Measurements from ENCODE around the gene P4HA2. TPM values are rescaled to one million over a fixed set of nuclear protein-coding genes. Genes with fewer than 3 reads are reported as not detected.

P4HA2 gene
- total and polyA plus RNA-seq, 9 of the 15 experiments (the other 6 are each of a cell fraction or from before 2014, with no cell fraction given), result 9.6 to 50.0 (median 12.7) TPM

DNA sequence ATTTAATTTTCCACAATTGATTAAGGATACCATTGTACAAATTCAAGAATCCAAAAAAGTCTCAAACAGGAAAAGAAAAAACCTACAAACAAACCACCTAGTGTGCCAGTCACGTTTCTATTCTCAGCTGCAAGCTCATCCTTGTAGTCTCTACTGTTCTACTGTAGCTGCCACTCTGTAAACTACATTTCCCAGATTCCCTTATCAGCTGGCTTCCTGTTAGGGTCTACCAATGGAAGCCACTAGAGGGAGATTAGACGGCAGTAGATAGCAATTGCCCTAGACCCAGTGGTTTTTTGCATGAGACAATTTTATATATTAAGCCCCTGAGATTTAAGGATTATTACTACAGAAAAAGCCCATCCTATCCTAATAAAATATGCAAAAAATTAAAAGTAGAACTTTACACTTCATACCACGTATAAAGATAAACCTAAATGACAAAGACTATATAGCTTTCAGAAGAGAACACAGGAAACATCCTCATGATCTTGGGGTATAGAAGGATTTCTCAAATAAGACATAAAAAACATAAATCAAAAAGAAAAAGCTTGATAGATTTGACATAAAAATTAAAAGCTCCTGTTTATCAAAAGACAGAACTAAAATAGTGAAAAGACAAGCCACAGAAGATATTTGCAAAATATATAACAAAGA lies 37.4 kb downstream of the P4HA2 start (continued):
- TF ChIP-seq CBX8 (IDR thresholded peaks at IDR 0.05; ENCODE audit: borderline replicate concordance, extremely low read depth, low read depth, low read length, poor library complexity, severe bottlenecking), result no peak
- TF ChIP-seq, protein P1, sequence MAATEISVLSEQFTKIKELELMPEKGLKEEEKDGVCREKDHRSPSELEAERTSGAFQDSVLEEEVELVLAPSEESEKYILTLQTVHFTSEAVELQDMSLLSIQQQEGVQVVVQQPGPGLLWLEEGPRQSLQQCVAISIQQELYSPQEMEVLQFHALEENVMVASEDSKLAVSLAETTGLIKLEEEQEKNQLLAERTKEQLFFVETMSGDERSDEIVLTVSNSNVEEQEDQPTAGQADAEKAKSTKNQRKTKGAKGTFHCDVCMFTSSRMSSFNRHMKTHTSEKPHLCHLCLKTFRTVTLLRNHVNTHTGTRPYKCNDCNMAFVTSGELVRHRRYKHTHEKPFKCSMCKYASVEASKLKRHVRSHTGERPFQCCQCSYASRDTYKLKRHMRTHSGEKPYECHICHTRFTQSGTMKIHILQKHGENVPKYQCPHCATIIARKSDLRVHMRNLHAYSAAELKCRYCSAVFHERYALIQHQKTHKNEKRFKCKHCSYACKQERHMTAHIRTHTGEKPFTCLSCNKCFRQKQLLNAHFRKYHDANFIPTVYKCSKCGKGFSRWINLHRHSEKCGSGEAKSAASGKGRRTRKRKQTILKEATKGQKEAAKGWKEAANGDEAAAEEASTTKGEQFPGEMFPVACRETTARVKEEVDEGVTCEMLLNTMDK (IDR thresholded peaks at IDR 0.05; ENCODE audit: borderline replicate concordance, insufficient read depth, low read depth, low read length, poor library complexity, severe bottlenecking), result peak; percentile 91
- TF ChIP-seq MTF1 (CRISPR knock-in tag; IDR thresholded peaks at IDR 0.05; ENCODE audit: borderline replicate concordance), result no peak
- TF ChIP-seq ZBTB7A (IDR thresholded peaks at IDR 0.05; ENCODE audit: borderline replicate concordance, control insufficient read depth, low read depth, low read length), result no peak
- no peak for TF ChIP-seq TAF1 (IDR thresholded peaks at IDR 0.05; ENCODE audit: control insufficient read depth, extremely low read depth, insufficient read depth, low read length, severe bottlenecking)
- TF ChIP-seq COPS2 (conservative IDR thresholded peaks at IDR 0.05), result no peak
- TF ChIP-seq RBM25 (IDR thresholded peaks at IDR 0.05; ENCODE audit: low read depth, low read length, severe bottlenecking), result no peak
- no peak for TF ChIP-seq ZNF217 (CRISPR knock-in tag; IDR thresholded peaks at IDR 0.05)
- TF ChIP-seq RHOXF2B (CRISPR knock-in tag; conservative IDR thresholded peaks at IDR 0.05), result no peak
- peak; percentile 51; the same call in 1 of the 2 replicates for TF ChIP-seq MAFG (tag; conservative IDR thresholded peaks at IDR 0.05)
- TF ChIP-seq, protein P2, sequence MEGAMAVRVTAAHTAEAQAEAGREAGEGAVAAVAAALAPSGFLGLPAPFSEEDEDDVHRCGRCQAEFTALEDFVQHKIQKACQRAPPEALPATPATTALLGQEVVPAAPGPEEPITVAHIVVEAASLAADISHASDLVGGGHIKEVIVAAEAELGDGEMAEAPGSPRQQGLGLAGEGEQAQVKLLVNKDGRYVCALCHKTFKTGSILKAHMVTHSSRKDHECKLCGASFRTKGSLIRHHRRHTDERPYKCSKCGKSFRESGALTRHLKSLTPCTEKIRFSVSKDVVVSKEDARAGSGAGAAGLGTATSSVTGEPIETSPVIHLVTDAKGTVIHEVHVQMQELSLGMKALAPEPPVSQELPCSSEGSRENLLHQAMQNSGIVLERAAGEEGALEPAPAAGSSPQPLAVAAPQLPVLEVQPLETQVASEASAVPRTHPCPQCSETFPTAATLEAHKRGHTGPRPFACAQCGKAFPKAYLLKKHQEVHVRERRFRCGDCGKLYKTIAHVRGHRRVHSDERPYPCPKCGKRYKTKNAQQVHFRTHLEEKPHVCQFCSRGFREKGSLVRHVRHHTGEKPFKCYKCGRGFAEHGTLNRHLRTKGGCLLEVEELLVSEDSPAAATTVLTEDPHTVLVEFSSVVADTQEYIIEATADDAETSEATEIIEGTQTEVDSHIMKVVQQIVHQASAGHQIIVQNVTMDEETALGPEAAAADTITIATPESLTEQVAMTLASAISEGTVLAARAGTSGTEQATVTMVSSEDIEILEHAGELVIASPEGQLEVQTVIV (CRISPR knock-in tag; IDR thresholded peaks at IDR 0.05; ENCODE audit: borderline replicate concordance), result no peak

Data from K562 (cell line).